Stimulated activated CD4-positive, alpha-beta T cell treated with anti-CD3 and anti-CD28 coated beads, TNF-alpha, amount 100 ng/mL, for 24 hours (primary cell): ENCODE data around the gene CFAP46.
A peak's percentile ranks its signal among the peaks of the same experiment; 100 is the strongest.
"Not testable (repeated sequence)": the region's sequence is repeated elsewhere in the genome, so short reads cannot be mapped to it uniquely, and the experiment has no call there.

ENCODE experiments used
- DNase-seq, 3 experiments: peaks; one replicate each; pipeline ENCODE4 v3.0.0-alpha.2; 2020; ENCODE audit warnings: low read depth in 3 of 3

CFAP46 gene

GRCh38 chr10:132774181-132774901 is 168.0 kb downstream of the CFAP46 start:
- DNase-seq: no peak

GRCh38 chr10:132772816-132773215 is 169.6 kb downstream of the CFAP46 start:
- not testable (repeated sequence) for DNase-seq

- DNase-seq: no peak
Observed at GRCh38 chr10:132770061-132771021, 172.0 kb downstream of the CFAP46 start.

DNA sequence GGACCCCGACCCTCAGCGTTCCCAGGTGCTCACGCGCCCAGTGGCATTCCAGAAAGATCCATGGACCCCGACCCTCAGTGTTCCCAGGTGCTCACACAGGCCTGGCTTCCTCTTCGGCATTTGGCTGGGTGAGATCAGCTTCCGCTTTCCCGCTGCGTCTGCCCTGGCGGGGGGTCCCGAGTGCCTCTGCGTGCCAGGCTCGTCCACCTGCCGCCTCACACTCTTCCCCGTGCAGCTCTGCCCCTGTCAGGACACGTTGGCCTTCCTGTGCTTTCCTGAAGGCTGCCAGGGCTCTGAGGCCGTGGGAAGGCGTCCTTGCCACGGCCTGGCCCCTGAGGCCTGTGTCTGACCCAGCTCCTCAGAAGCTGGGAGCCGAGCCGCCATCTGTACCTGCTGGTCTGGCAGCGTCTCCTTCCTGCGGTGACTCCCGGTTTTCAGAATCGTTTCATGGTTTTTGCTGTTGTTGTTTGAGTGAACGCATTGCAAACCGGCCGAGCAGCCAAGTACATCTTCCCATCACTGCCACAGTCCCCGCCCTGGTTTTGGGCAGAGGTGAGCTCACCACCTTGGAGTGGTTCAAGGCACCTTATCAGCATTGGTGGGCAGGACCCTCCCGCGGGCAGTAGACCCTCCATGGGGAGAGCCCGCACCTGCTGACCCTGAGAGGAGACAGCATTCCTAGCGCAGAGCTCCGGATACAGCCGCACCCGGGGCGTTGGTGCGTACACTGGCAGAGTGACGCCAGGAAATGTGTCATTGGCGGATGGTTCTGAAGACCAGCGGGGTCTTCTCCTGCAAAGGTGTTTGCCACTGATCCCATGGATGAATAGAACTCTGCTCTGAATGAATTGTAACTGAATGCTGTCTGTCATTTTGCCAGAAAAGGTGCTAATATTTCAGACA is 173.8 kb downstream of the CFAP46 start:
- no peak for DNase-seq

- DNase-seq: no peak
Observed at GRCh38 chr10:132766291-132766690, 176.1 kb downstream of the CFAP46 start.

DNA sequence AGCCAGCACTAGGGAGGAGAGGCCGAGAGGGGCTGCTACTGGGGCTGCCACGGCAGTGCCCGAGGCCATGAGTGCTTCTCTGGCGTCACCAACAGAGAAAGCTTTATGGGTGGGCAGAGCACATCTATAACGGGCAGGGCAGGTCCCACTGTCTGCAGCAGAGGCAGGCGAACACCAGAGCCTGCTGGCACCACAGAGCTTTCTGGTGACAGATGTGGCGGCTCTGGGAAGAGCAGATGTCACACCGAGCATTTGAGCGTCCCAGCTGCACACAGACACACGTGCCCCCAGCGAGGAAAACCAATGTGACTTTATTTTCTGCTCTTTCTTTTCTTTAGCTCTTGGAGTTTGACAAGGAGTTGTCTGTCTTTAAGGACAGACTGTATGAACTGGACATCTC is 176.9 kb downstream of the CFAP46 start:
- DNase-seq: no peak

GRCh38 chr10:132764108-132764507 is 178.3 kb downstream of the CFAP46 start:
- no peak for DNase-seq

GRCh38 chr10:132763545-132763944 is 178.8 kb downstream of the CFAP46 start:
- DNase-seq: no peak

DNA sequence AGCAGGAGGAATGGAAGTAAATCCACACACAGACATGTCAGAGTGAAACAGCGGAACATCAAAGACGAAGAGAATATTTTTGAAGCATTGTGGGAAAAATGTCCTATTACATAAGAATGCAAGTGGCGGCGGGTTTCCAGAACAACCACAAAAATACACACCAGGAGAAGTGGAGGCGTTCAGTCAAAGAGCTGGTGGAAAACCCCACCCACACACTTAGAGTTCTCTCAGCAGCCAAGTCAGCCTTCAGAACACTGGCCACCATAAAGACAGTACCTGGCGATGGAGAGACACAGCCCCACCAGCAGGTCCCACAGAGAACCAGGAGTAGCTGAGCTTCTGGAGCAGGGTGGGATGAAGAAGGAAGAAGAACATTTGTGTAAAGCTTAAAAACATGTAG is 180.1 kb downstream of the CFAP46 start:
- DNase-seq: peak in 1 of 3 experiments; percentile 15

GRCh38 chr10:132761395-132762060 is 180.8 kb downstream of the CFAP46 start:
- DNase-seq: no peak

- no peak for DNase-seq
Observed at GRCh38 chr10:132758865-132759264, 183.5 kb downstream of the CFAP46 start.
